HepG2 (cell line): Measurements from ENCODE around the gene IGFLR1. TPM values are rescaled to one million over a fixed set of nuclear protein-coding genes. Genes with fewer than 3 reads are reported as not detected.

ENCODE experiments used
- NFIB ChIP-seq: sonication (generic); formaldehyde crosslinking; IDR thresholded peaks from 2 replicates; pipeline ENCODE4 v1.9.0; 2021; ENCODE audit warnings: missing genetic modification reagents, mild to moderate bottlenecking, borderline replicate concordance
- polyA plus RNA-seq, 8 experiments: library from polyadenylated mRNA; depleted of rRNA in 3 of 8; stranded (reverse) in 7 of 8; unstranded in 1 of 8; fragments of >200 nt; fragmentation: Illumina TruSeq in 4 of 8; extraction: Trizol in 4 of 8; gene quantifications; 2 replicates each; pipeline versions ENCODE4 v1.2.1 to v1.2.3, GENCODE V29; 2011 to 2016; ENCODE audit warnings: low read depth in 4 of 8, missing spikeins in 1 of 8, mixed read lengths in 1 of 8; ENCODE audit not compliant: insufficient read depth in 1 of 8
- total RNA-seq, 5 experiments: library from RNA; depleted of rRNA; stranded (reverse); fragments of >200 nt; fragmentation: Illumina TruSeq; extraction: Trizol; gene quantifications; 2 replicates each; pipeline ENCODE4 v1.2.3, GENCODE V29; 2016; ENCODE audit warnings: low read depth in 1 of 5
- TF ChIP-seq, protein P1 (sequence below), 2 experiments: fragments of 450-650 bp in 1 of 2; sonication (generic) in 1 of 2; formaldehyde crosslinking in 1 of 2; IDR thresholded peaks; 2 replicates each; pipeline versions ENCODE4 v1.6.1 to v1.8.0; 2016 to 2022; ENCODE audit warnings: antibody characterized with exemption in 1 of 2, mild to moderate bottlenecking in 1 of 2, missing genetic modification reagents in 1 of 2

The IGFLR1 gene
- total and polyA plus RNA-seq, 2 of the 13 experiments (the other 11 are each of a cell fraction or from before 2014, with no cell fraction given), result 5.4 to 8.9 TPM

DNA sequence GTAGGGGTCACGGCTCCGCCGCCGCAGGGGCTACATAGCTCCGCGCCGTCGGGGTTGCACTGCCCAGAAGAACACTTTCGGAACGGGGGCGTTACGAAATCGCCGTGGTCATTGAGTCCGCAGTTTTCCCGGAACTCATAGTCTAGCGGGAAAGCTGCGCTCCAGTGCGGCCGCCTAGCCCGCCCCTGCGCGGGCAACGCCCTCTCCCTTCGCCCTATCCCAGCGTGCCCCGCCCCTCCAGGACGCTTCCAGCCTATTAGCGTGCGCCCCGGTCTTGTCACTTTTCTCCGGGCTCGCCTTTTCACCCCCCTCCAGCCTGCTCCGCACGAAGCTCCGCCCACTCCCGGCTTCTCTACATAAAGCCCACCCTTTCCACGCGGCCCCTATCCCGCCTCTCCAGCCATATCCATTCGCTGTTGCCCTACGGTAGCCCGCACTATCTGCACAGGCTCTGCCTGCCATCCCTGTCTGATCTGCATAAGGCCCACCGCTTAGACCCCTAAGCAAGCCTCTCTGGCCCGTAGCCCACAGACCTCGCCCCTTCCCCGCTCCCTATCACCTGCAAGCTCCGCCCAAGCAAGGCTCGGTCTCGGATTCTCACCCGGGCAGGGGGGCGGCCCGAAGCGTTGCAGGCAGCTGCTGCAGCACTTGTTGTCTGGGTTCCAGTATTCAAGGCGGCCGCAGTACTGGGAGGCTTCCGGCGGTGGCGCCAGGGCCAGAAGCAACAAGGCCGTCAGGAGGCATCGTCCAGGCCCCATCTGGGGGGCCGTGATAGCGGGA lies 1.6 kb downstream of the IGFLR1 start (continued):
- TF ChIP-seq, protein P1, sequence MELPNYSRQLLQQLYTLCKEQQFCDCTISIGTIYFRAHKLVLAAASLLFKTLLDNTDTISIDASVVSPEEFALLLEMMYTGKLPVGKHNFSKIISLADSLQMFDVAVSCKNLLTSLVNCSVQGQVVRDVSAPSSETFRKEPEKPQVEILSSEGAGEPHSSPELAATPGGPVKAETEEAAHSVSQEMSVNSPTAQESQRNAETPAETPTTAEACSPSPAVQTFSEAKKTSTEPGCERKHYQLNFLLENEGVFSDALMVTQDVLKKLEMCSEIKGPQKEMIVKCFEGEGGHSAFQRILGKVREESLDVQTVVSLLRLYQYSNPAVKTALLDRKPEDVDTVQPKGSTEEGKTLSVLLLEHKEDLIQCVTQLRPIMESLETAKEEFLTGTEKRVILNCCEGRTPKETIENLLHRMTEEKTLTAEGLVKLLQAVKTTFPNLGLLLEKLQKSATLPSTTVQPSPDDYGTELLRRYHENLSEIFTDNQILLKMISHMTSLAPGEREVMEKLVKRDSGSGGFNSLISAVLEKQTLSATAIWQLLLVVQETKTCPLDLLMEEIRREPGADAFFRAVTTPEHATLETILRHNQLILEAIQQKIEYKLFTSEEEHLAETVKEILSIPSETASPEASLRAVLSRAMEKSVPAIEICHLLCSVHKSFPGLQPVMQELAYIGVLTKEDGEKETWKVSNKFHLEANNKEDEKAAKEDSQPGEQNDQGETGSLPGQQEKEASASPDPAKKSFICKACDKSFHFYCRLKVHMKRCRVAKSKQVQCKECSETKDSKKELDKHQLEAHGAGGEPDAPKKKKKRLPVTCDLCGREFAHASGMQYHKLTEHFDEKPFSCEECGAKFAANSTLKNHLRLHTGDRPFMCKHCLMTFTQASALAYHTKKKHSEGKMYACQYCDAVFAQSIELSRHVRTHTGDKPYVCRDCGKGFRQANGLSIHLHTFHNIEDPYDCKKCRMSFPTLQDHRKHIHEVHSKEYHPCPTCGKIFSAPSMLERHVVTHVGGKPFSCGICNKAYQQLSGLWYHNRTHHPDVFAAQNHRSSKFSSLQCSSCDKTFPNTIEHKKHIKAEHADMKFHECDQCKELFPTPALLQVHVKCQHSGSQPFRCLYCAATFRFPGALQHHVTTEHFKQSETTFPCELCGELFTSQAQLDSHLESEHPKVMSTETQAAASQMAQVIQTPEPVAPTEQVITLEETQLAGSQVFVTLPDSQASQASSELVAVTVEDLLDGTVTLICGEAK (IDR thresholded peaks at IDR 0.05), result no peak
- TF ChIP-seq, protein P1 (CRISPR knock-in tag; IDR thresholded peaks at IDR 0.05), result no peak; the same call in 1 of the 2 replicates
- TF ChIP-seq NFIB (CRISPR knock-in tag), result no peak
